Panc1 (cell line): Measurements from ENCODE around the gene NOS3. TPM values are rescaled to one million over a fixed set of nuclear protein-coding genes. Genes with fewer than 3 reads are reported as not detected.

ENCODE experiments used
- ATAC-seq: fragments of 200-7000 bp; cut with Tn5 transposase; 2 replicates; pipeline ENCODE4 v1.9.1; 2020; ENCODE audit warnings: mild to moderate bottlenecking, moderate library complexity
- BruUV-seq: library from RNA; stranded (reverse); fragments of 400-500 nt; replicated peaks from 2 replicates; lab custom pipeline; 2021; lab: Mats Ljungman, UMichigan
- CTCF ChIA-PET: fragments of 300-600 bp; sonication (Branson Sonifier 250); formaldehyde crosslinking; loops from one replicate; lab custom pipeline; 2022; ENCODE audit warnings: antibody characterized with exemption; lab: Charles Lee
- POLR2A ChIA-PET: fragments of 300-600 bp; sonication (Branson Sonifier 250); formaldehyde crosslinking; loops from one replicate; lab custom pipeline; 2022; ENCODE audit warnings: antibody characterized with exemption; lab: Charles Lee
- DNase-seq: peaks from one replicate; pipeline ENCODE4 v3.0.0-alpha.2; 2010; ENCODE audit warnings: low read depth, low spot score
- H3K27ac ChIP-seq: 2 replicates; pipeline ENCODE4 v1.5.1; 2011; ENCODE audit warnings: mild to moderate bottlenecking, low read length, inconsistent platforms
- H3K27me3 ChIP-seq: fragments of 200-500 bp; sonication (Bioruptor generic); 2 replicates; pipeline ENCODE4 v1.6.0; 2014; ENCODE audit warnings: low read length, inconsistent platforms; ENCODE audit not compliant: control insufficient read depth, insufficient read depth
- H3K36me3 ChIP-seq: fragments of 200-500 bp; sonication (Bioruptor generic); 2 replicates; pipeline ENCODE4 v1.5.1; 2014; ENCODE audit warnings: inconsistent platforms, mild to moderate bottlenecking, low read length, moderate library complexity; ENCODE audit not compliant: control insufficient read depth, insufficient read depth
- H3K4me1 ChIP-seq: 2 replicates; pipeline ENCODE4 v1.5.1; 2011; ENCODE audit warnings: inconsistent platforms, mild to moderate bottlenecking, low read length, moderate library complexity; ENCODE audit not compliant: control insufficient read depth, insufficient read depth
- H3K4me3 ChIP-seq, 2 experiments: 2 replicates each; pipeline ENCODE4 v1.5.1; 2011 to 2012; ENCODE audit warnings: low read depth in 2 of 2, low read length in 2 of 2, mild to moderate bottlenecking in 2 of 2, inconsistent platforms in 1 of 2, moderate library complexity in 1 of 2
- H3K9me3 ChIP-seq: fragments of 200-500 bp; sonication (Bioruptor generic); 2 replicates; pipeline ENCODE4 v1.5.1; 2014; ENCODE audit warnings: low read depth, mild to moderate bottlenecking, inconsistent platforms, low read length, moderate library complexity; ENCODE audit not compliant: control insufficient read depth, insufficient read depth
- CTCF ChIP-seq: fragments of 450-650 bp; IDR thresholded peaks from 2 replicates; pipeline ENCODE4 v1.5.1; 2017; ENCODE audit warnings: mild to moderate bottlenecking
- POLR2AphosphoS5 ChIP-seq: IDR thresholded peaks from 2 replicates; pipeline ENCODE4 v1.6.1; 2012; ENCODE audit warnings: mild to moderate bottlenecking, low read depth, low read length, moderate library complexity
- SIN3A ChIP-seq: IDR thresholded peaks from 2 replicates; pipeline ENCODE4 v1.6.1; 2012; ENCODE audit warnings: low read depth, mild to moderate bottlenecking, low read length, moderate library complexity, borderline replicate concordance; ENCODE audit not compliant: insufficient read depth
- TCF7L2 ChIP-seq: IDR thresholded peaks from 2 replicates; pipeline ENCODE4 v1.6.1; 2011; ENCODE audit warnings: mild to moderate bottlenecking, low read depth, low read length, inconsistent platforms
- in situ Hi-C: cut with HindIII; loops from 2 replicates; pipeline ENCODE4 v1.10.0; 2016; ENCODE audit warnings: low sequenced_read_pairs, low pct_unique_long_range_greater_than_20kb
- intact Hi-C: fragments of 100-400 bp; cut with micrococcal nuclease; formaldehyde crosslinking; loops from one replicate; pipeline ENCODE4 v1.10.0; 2022; ENCODE audit not compliant: unreplicated experiment
- total RNA-seq: library from RNA; stranded (reverse); gene quantifications from one replicate; pipeline ENCODE4 v1.2.1, GENCODE V29; 2021; ENCODE audit not compliant: unreplicated experiment
- TF ChIP-seq, protein P1 (sequence below), 2 experiments: IDR thresholded peaks; 2 replicates each; pipeline ENCODE4 v1.6.1; 2011 to 2012; ENCODE audit warnings: low read depth in 2 of 2, control low read depth in 1 of 2, low read length in 1 of 2, mild to moderate bottlenecking in 1 of 2, moderate library complexity in 1 of 2; ENCODE audit not compliant: insufficient read depth in 1 of 2

Gene NOS3
- total RNA-seq, 1 experiment from 2014 or later, result 3.1 TPM

DNA sequence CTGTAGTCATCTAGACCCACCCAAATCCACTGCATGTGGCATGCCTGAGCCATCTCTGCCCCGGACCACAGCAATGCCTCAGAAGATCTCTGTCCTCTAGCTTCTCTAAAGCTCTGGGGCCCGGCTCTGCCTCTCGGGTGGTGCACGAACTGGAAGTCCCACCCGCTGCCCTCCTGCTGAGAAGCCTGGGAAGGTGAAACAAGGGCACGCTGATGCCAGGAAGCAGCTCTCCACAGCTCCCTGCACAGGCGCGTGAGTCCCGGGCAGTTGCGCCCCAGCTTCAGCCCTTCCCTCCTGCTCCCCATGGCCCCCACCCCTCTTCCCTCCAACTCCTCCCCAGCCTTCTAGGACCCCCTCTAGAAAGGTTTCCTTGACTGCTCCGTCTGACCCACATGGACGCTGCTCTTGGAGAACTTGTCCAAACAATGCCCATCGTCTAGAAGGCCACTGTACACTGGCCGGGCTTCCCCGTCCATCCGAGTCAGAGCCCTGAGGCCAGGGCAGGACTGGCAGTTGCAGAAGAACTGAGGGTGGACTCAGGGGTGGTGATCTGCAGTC, 25.5 kb upstream of the NOS3 start:
- no peak for ATAC-seq
- H3K4me1 ChIP-seq, result peaks cover 3% of the 10 kb centered on the region
- BruUV-seq, result no TSS peak
- H3K9me3 ChIP-seq, result no peaks in the 10 kb centered on the region
- ChIA-PET POLR2A (no interaction called here), CTCF (interaction anchor here (1.4 kb wide), 1 partner anchor 45 kb away, joined by 5 read pairs; no protein-coding TSS in a partner anchor)
- no peak overlapping the region for H3K4me3 ChIP-seq
- TF ChIP-seq SIN3A (no peak), TCF7L2 (no peak), POLR2AphosphoS5 (no peak), CTCF (no peak)
- TF ChIP-seq, protein P1, sequence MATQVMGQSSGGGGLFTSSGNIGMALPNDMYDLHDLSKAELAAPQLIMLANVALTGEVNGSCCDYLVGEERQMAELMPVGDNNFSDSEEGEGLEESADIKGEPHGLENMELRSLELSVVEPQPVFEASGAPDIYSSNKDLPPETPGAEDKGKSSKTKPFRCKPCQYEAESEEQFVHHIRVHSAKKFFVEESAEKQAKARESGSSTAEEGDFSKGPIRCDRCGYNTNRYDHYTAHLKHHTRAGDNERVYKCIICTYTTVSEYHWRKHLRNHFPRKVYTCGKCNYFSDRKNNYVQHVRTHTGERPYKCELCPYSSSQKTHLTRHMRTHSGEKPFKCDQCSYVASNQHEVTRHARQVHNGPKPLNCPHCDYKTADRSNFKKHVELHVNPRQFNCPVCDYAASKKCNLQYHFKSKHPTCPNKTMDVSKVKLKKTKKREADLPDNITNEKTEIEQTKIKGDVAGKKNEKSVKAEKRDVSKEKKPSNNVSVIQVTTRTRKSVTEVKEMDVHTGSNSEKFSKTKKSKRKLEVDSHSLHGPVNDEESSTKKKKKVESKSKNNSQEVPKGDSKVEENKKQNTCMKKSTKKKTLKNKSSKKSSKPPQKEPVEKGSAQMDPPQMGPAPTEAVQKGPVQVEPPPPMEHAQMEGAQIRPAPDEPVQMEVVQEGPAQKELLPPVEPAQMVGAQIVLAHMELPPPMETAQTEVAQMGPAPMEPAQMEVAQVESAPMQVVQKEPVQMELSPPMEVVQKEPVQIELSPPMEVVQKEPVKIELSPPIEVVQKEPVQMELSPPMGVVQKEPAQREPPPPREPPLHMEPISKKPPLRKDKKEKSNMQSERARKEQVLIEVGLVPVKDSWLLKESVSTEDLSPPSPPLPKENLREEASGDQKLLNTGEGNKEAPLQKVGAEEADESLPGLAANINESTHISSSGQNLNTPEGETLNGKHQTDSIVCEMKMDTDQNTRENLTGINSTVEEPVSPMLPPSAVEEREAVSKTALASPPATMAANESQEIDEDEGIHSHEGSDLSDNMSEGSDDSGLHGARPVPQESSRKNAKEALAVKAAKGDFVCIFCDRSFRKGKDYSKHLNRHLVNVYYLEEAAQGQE (IDR thresholded peaks at IDR 0.05; ENCODE audit: insufficient read depth in 1 of 2, low read depth in 2 of 2, low read length in 1 of 2), result no peak
- DNase-seq, result no peak
- intact Hi-C loops, result no loop called here
- H3K27me3 ChIP-seq, result no peaks in the 10 kb centered on the region
- no peaks in the 10 kb centered on the region for H3K36me3 ChIP-seq
- in situ Hi-C loops, result no loop called here
- H3K27ac ChIP-seq, result no peak overlapping the region

DNA sequence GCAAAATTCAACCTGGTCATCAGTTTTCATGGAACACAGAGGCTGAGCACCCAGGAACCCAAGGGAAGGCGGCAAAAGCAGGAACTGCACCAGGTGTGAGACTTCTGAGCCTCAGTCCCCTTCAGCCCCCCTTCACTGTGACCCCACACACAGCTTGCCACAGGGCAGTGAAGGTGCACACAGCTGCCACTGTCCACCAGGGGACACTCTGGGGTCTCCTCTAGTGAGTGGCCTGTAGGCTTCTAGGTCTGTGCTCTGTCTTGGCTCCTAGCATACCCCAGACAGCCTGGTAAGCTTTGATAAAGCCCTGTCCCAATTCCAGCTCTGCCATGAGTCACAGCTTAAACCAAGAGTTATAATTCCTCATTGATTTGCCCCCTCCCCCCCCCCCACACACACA, 24.8 kb upstream of the NOS3 start:
- in situ Hi-C loops, result no loop called here
- intact Hi-C loops, result no loop called here
- CTCF ChIA-PET, result interaction anchor here (0.6 to 1.4 kb wide), 2 partner anchors 13 to 44 kb away, joined by 3 to 5 read pairs; no protein-coding TSS in a partner anchor
- H3K27me3 ChIP-seq, result no peaks in the 10 kb centered on the region
- BruUV-seq, result no TSS peak
- H3K4me1 ChIP-seq, result peaks cover 3% of the 10 kb centered on the region
- TF ChIP-seq TCF7L2 (no peak), CTCF (peak; percentile 66), POLR2AphosphoS5 (no peak)
- POLR2A ChIA-PET, result no interaction called here
- DNase-seq (no peak), ATAC-seq (peak; percentile 44; the same call in 1 of the 2 replicates)
- no peak overlapping the region for H3K27ac ChIP-seq
- no peaks in the 10 kb centered on the region for H3K36me3 ChIP-seq
- H3K4me3 ChIP-seq, result no peak overlapping the region
- H3K9me3 ChIP-seq, result no peaks in the 10 kb centered on the region
